GM12864 (cell line): Measurements from ENCODE around the gene PLEKHG1.

ENCODE experiments used
- DNase-seq: peaks from one replicate; pipeline ENCODE4 v3.0.0-alpha.2; 2011; ENCODE audit warnings: low read depth
- H3K4me3 ChIP-seq: 2 replicates; pipeline ENCODE4 v1.5.1; 2011; ENCODE audit warnings: mild to moderate bottlenecking, low read depth, low read length, control low read depth
- CTCF ChIP-seq: IDR thresholded peaks from 2 replicates; pipeline ENCODE4 v1.5.1; 2011; ENCODE audit warnings: low read depth, mild to moderate bottlenecking, moderate library complexity, low read length, control low read depth, inconsistent platforms; ENCODE audit errors: missing control alignments

The PLEKHG1 gene

DNA sequence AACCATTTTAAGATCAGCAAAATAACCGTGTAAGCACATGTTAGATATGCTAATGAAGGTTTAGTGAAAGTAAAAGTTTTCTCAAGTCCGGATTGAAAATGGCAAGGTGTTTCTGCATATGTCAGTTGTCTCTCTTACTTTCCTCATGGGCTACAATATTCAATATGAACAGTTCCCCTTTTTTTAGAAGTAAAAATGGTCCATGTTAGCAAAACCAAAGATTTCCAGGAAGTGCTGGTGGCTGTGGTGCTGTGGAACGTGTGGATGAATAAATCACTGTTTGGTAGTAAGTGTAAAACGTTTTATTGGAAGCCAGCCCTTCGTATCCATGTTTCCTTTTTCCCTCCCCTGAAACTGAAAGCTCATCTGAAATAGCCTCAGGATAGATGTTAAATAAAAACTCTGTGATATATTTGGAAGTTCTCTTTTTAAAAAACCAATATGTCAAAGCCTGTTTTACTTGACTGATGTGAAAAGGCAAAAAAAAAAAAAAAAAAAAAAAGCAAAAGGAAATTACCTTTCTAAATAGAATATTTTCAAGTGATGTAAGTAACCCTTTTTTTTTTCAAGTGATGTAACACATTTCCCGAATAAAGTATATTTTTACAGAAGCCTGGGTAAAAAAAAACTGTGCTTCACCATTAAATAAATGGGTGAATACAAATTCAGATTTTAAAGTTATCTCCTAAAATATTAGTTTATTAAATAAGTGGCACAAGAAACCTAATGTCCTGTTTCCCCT lies 41.9 kb downstream of the PLEKHG1 start:
- no peak for DNase-seq
- TF ChIP-seq CTCF: no peak
- H3K4me3 ChIP-seq: peak overlapping the region; percentile 26; the same call in 1 of the 2 replicates

- TF ChIP-seq CTCF: no peak
- H3K4me3 ChIP-seq: no peak overlapping the region
- DNase-seq: no peak
Observed at GRCh38 chr6:150646228-150646627, 46.5 kb downstream of the PLEKHG1 start.

- no peak for TF ChIP-seq CTCF
- no peak for DNase-seq
- H3K4me3 ChIP-seq: no peak overlapping the region
Observed at GRCh38 chr6:150647051-150647450, 47.4 kb downstream of the PLEKHG1 start.
